HG03103 (cell line): ENCODE data around the gene SSTR3.
"Not testable (repeated sequence)": the region's sequence is repeated elsewhere in the genome, so short reads cannot be mapped to it uniquely, and the experiment has no call there.

Source experiments
- ATAC-seq: cut with Tn5 transposase; IDR thresholded peaks from one replicate; pipeline ENCODE4 v1.9.1; 2021; ENCODE audit warnings: low read depth; ENCODE audit not compliant: unreplicated experiment

Gene SSTR3

DNA sequence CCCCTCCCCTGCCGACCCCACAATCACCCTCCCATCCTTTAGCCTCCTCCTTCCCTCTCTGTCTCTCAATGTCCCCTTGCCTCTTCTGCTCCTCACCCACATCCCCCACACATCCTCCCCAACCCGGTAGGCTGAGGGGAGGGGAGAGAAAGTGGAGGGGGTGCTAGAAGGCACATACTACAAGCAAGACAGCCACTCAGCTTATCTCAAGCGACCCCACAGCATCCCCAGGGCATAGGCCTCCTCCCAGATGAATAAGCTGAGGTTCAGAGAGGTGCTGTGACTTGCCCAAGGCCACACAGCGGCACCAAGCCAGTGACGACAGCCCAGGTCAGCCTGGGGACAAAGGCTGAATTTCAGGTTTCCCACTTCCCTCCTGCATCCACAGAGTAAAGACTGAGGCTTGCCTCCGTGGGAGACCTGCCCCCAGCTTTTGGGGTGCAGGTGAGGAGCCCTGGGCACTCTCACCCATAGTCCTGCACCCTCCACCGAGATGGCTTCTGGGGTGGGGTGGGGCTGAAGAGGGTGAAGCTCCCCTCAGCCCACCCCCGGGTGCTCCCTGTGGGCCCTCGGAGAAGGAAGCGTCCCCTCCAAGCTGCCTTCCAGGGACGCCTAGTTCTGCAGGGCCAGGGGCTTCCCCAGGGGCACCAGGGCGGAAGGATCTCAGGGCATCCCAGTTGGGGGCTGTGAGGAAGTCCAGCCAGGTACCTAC, 31.3 kb upstream of the SSTR3 start:
- ATAC-seq = no peak

DNA sequence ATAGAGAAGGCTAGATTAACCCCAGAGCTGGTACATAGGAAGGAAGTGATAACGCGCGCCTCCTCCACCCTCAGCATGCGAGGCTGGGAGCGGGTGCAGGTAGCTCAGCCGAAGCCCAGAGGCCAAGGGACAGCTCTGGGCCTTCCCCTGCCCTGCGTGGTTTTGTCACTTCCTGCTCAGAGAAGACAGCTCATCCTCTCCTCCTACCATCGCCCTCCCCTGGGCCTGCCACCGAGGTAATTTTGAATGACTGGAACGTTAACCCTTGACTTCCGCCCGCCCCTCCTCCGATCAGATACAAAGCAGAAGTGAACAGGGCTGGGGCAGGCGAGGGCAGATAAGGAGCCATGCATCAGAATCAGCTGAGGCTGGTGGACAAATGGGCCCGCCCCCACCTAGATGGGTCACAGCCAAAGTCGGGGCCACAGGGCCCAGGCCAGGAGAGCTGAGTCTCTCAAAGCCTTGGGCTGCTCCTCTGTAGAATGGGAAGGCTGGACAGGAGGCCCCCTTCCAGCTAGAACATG, 30.2 kb upstream of the SSTR3 start:
- ATAC-seq = peak; percentile 40

DNA sequence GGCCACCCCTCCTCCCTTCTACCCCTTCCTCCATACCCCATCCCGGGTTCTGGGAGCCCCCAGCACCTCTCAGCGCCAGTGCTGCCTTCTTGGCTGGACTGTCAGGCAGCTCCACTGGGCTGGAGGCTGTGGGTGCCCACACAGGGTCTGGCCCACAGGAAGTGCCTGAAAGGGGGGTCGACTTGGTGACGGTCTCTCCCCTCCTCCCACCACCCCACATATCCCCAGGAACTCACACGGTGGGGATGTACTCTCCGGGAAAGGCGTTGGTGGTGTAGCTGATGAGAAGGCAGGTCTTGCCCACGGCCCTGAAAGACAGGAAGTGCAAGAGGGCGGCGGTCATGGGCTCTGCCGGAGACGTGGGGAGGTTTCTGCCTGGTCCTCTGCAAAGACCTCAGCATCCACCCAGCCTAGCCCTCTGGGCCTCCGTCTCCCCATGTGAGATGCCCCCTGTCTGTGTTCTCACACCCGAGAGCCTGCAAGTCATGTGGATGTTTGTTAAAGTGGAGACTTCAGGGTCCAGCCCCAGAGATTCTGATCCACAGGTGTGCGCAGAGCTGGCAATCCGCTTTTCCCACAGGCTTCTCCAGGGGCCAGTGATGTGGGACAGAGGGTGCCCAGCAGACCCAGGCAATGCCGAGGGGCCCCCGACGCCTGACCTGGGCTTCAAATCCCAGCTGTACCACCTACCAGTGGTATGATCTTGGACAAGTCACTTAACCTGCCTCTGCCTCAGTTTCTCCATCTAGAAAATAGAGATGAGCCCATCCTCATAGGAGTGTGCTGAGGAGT, 29.3 kb upstream of the SSTR3 start:
- ATAC-seq = no peak

DNA sequence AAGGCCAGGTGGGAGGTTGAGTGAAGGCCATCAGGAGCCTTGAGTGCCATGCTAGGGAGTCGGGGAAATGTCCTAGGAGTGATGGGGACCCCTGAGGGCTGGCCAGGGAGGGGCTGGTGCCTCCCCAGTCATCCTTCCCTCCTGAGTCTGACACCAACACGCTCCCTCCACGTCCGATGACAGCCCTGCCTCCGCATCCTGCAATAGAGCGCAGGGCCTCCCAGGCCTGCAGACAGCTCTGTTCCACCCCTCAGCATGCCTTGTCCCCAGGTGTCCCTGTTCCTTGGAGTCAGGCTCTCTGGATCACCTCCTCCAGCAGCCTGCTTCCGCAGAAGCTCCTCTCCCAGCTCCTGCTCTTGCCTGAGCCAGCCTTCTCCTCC, 28.7 kb upstream of the SSTR3 start:
- no peak for ATAC-seq

DNA sequence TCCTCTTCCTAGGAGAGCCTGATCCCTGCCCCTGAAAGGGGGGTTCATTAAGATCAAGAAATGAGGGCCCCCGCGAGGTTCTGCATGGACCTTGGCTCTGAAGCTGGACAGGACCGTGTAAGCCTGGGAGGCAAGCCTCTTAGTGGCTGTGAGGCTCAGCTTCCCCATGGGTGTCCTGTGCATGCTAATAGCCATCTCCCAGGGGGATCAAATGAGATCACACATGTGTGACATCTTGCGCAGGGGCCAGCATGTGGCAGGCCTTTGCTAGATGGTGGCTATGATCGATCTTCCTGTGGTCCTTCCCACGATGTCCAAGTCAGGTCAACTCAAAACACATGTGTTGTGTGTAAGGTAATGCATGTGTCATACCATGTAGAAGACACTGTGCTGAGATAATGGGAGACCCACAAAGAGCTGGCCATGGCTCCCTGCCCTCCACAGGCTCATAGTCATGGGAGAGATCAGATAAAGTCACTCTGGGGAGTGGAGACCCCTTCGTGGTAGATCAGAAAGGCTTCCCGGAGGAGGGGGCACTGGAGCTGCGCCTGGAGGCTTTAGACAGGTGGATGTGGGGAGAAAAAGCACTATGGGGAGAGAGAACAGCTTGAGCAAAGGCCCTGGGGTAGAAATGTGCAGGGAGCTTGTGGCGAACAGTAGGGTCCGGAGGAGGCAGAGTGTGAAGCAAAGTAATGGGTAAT, 28.1 kb upstream of the SSTR3 start:
- ATAC-seq = no peak

DNA sequence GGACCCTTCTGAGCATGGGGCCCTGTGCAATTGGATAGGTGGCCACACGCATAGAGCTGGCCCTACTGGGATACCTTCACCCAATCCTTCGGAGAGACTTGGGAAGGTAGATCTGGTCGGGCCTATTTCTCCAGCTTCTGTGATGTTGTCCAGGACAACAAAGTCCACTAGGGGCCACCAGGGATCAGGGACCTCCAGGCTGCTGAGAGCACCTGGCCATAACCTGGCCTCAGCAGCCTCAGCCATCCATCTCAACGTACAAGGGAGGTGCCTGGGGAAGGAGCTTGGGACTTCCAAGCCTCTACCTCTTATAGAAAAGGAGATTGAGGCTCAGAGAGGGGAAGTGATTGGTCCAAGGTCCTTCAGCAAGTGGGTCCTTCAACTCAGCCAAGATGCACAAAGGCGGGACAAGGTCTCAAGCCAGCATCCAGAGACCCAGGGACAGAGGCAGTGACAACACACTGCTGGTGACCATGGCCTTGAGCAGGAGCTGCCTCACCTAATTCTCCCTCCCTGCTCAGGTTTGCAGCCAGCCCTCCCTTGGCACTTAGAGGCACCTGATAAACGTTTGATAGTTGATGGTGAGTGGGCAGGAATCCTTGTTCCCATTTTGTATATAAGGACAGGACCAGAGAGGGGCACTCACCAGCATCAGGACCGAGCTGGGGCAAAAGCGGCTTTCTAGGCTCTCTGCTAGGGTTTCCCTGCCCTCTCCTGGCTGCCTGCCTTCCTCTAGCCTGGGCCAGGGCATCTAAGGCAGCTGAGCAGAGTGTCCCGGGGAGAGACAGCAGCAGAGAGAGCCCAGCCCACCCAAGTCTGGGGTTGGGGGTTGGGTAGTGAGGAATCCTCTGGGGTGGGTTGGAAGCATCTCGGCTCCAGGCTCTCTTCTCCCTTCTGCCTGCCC, 27.3 kb upstream of the SSTR3 start:
- ATAC-seq = no peak

DNA sequence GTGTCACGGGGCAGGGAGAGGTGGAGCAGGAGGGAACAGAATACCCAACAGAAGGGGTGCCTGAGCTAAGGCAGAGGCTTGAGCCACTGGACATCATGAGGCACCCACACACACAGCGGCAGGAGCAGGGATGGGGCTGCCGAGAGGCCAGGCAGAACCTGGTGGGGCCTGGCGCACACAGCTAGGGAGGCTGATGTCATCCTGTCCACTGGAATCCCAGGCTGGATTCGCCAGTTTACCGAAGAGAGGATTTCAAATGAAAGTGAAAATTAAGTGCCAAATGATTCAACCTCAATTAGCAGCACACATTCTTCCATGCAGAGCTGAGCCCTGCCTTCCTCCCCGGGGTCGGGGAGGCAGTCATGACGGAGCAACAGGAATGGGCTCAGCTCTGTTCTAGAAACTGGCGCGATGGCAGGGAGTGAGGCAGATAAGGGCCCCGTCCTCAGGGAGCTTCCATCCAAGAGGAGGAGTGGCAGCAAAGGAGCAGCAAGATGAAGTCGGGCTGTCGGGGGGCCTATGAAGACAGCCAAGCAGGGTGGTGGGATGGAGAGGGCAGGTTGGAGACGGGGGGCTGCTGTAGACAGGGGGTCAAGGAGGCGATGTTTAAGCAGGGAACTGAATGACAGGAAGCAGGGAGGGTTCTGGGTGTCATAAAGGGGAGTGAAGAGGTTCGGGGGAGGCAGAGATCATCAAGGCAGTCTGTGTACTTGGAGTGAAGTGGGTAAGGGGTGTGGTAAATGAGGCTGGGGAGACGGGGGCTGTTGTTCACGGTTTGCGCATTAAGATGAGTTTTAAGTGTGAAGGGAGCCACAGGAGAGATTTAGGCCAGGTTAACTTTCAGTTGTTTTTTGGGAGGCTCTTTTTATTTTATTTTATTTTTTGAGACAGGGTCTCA, 25.3 kb upstream of the SSTR3 start:
- ATAC-seq = no peak

DNA sequence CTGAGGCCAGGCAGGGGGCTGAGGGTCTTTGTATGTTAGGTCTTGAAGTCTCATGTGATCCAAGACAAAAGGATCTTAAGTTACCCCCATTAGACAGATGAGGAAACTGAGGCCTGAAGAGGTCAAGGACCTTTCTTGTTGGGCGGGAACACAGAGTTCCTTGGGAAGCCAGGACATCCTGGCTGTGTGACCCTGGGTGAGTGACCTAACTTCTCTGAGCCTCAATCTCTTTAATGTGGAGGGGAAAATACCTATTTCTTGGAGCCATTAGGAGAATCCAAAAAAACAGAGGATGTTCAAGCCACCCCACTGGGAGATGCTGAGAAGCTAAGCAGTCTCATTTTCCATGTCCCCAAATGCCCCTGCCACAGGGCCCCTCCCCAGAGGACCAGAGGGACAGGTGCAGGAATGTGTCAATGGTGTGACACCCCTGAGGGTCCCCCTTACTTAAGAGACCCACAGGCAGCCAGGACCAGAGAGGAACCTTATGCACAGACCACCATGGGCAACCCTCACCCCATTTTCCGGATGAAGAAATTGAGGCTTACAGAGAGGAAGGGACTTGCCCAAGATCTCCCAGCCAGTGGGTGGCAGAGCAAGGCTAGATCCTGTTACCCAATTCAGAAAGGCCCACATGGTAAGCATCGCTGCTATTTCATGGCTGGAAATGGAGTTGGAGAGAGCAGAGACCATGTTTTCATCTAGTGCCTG, 23.8 kb upstream of the SSTR3 start:
- ATAC-seq = no peak

DNA sequence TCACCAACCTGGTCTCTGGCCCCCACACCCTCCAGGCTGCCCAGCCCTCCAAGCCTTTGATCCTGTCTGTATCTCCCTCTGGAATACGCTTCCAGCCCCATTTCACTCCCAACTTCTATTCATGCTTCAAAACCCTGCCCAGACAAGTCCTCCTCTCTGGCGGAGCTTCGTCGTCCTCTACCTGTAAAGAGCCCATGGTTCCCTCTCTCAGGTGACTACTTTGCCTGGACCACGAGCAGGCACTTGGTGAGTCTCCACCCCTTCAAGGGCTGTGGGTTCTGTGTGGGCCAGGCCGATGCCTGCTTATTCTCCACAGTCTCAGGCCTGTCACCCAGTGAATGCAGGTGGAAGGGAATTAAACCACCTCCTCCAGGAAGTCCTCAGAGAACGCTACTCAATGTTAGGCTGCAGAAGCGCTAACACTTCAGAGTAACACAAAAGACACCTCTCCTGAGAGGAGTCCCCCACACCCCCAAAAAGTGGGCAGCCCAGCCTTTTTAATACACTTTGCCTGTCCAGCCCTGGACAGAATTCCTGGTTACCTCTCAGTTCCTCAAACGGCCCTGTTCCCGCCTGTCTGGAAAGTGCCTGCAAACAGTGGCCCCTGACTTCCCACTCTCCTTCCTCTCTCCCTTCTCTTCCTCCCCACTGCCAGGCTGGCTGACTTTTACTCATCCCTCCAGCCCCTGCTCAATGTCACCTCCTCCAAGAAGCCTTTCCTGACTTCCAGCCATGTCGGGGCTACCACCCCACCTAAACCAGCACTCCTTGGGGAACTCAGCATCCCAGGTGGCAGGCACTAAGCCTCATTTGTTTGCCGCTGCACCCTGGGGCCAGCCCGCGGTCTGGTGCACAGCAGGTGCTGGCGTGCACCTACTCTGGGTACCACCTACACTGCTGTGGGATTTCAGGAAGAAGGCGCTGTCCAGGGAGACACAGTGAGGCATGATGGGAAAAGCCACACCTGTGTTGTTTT, 22.7 kb upstream of the SSTR3 start:
- no peak for ATAC-seq

DNA sequence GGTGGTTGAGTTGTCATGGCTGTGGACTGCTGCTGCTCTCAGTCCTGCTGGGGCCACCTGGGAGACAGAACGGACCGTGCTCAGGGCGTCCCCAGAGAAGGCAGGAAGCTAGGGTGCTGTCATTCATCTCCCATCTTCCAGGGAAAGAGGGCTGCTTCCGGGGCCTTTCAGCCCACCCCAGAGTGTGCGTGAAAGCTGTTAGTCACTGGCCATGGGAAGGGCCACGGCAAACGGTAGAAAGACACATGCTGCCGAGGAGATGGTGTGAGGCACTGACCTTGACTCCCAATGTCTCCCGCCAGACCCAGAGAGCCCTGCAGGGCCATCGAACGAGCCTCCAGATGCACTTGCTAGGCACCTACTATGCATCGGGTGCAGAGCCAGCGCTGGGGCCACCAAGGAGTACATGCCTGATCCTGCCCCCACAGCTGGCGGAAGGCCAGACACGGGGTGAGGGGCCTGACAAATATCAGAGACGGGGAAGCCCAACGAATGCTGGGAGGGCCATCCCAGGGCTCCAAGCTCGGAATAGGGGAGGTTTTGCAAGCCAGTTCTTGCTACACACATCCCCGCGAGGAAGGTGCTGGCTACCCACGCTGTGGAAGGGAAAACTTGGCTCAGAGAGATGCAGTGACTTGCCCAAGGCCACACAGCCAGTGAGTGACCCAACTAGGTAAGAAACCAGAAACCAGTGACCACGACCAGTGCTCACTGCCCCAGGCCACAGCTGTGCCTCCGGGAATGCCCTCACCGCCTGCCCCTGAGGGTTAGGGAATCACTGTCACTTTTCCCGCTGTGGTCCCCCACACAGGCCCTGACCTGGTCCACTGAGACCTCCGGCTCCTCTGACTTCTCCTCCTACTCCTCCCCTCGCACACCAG, 21.7 kb upstream of the SSTR3 start:
- no peak for ATAC-seq

DNA sequence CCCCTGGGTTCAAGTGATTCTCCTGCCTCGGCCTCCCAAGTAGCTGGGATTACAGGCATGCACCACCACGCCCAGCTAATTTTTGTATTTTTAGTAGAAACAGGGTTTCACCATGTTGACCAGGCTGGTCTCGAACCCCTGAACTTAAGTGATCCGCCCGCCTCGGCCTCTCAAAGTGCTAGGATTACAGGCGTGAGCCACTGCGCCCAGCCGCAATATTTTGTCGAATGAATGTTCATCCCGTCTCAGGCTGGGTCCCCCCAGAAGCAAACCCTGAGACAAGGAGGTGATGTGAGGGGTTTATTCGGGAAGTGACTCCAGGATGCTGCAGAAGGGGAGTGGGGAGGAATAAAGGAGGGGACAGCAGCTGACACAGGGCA, 21.1 kb upstream of the SSTR3 start:
- not testable (repeated sequence) for ATAC-seq

DNA sequence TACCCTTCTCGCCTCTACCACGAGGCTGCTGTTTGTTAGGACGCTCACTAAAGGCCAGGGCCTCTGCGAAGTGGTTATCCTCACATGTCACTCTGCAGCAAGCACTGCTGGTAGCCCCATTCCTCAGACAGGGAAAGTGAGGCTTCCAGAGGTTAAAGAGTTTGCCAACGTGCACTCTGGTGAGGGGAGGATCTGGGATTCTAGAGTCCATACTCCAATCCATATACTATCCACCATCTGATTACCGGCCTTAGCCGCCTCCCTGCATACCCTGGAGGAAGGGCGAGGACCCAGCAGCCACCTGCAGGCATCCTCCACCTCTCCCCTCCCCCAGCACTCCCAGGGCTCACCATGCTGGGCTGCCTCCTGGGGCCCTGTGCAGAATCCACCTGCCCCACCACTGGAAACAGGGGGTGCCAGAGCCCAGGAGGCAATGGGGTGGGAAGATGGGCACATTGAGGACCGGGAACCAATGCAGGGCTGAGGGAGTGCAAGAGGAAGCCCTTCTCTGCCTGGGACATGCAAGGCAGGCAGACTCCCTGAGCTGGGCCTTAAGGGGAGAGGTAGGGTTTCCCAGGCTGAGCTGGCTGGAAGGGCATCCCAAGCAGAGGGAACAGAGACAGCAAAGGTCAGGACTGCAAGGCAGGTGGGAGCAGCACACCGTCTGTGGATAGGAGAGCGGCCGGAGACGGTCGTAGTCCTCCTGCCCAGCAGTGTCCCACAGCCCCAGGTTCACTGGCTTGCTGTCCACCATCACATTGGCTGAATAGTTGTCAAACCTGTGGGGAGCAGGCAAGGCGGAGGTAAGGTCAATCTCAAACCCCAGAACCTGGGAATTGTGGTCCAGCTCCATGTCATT, 20.1 kb upstream of the SSTR3 start:
- ATAC-seq = no peak

DNA sequence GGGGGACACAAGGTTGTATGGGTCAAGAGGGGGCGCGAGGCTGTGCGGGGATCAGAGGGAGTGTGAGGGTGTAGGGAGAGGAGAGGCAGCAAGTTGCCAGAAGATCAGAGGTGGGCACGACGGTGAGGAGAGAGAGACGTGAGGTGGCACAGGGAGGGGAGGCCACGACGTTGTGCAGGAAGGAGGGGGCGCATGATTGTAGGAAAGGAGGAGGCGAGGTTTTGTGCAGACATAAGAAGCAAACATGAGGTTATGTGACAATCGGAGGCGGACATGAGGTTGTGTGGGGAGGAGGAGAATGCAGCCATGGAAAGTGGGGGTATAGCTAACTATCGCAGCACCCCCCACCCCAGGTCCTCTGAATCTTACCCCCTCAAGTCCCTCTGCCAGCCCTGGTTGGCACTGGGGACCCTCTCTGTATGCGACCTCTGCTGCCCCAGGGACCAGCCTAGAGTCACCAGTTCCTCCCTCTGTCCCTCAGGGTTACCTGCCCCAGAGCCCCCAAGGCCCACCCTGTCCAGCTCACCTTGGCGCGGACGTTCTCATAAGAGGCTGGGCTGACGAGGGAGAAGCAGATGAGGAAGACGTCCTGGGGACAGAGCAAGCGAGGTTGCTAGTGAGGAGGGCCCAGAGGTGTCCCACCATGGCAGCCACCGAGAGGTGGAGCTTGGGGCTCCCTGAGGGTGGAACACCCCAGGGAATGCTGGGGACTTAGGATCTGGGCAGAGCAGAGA, 19.3 kb upstream of the SSTR3 start:
- ATAC-seq = no peak

DNA sequence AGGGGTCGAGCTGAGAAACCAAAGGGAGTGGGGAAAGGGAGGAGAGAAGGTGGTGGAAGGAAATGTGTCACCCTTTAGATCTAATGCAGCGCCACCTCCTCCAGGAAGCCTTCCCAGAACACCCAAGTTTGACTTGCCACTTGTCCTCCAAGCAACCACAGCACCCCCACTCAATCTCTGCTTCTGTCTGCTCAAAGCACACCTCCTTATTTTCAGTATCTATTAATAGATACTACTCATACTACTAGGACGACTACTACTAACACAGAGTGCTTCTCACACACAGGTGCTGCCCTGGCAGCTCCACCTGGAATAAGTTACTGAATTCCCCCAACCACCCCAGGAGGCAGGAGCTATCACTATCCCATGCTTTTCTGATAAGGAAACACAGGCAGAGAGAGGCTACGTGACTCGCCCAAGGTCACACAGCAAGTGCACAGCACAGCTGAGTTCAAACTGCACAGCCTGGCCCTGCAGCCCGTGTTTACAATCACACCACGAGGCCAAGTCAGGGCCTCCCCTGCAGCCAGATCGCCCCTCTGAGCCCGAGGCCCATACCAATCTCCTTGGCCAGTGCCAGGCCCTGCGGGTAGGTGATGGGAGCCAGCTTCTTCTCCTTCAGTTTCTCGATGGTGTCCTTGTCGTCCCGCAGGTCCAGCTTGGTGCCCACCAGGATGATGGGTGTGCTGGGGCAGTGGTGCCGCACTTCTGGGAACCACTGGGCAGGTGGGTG, 18.6 kb upstream of the SSTR3 start:
- ATAC-seq = no peak
